Activated B cell treated with CpG ODN at 0.5 μM for 24 hours (primary cell): ENCODE measurements around the gene CRHR2. TPM values are rescaled to one million over a fixed set of nuclear protein-coding genes. Genes with fewer than 3 reads are reported as not detected.

Experiments used
- ATAC-seq: fragments of 200-7000 bp; cut with Tn5 transposase; one replicate; pipeline ENCODE4 v1.10.0; 2021; ENCODE audit warnings: low read depth, mild to moderate bottlenecking, moderate library complexity
- CTCF ChIA-PET: fragments of 350-600 bp; sonication (Branson Sonifier 250); formaldehyde crosslinking; loops from one replicate; lab custom pipeline; 2021; ENCODE audit warnings: antibody characterized with exemption; lab: Charles Lee
- POLR2A ChIA-PET: fragments of 350-600 bp; sonication (Branson Sonifier 250); formaldehyde crosslinking; loops from one replicate; lab custom pipeline; 2021; ENCODE audit warnings: antibody characterized with exemption; lab: Charles Lee
- DNase-seq: peaks from one replicate; pipeline ENCODE4 v3.0.0; 2022
- H3K27ac Mint-ChIP-seq: one replicate; pipeline ENCODE4 v1.8.0; 2020; ENCODE audit warnings: mixed read lengths
- H3K27me3 Mint-ChIP-seq: one replicate; pipeline ENCODE4 v1.8.0; 2021; ENCODE audit warnings: mixed read lengths
- H3K36me3 Mint-ChIP-seq: one replicate; pipeline ENCODE4 v1.8.0; 2021; ENCODE audit warnings: low read depth, mixed read lengths
- H3K4me1 Mint-ChIP-seq: one replicate; pipeline ENCODE4 v1.8.0; 2021; ENCODE audit warnings: mixed read lengths
- H3K4me3 Mint-ChIP-seq: one replicate; pipeline ENCODE4 v1.8.0; 2020; ENCODE audit warnings: mild to moderate bottlenecking, mixed read lengths
- H3K9me3 Mint-ChIP-seq: one replicate; pipeline ENCODE4 v1.8.0; 2020; ENCODE audit warnings: mixed read lengths
- CTCF ChIP-seq: fragments of 200-600 bp; IDR thresholded peaks from one replicate; pipeline ENCODE4 v1.8.0; 2022; ENCODE audit warnings: antibody characterized with exemption, mild to moderate bottlenecking
- intact Hi-C: fragments of 100-400 bp; cut with micrococcal nuclease; formaldehyde crosslinking; loops from one replicate; pipeline ENCODE4 v1.15.1; 2024
- total RNA-seq: library from RNA; stranded (reverse); gene quantifications from 2 replicates; pipeline ENCODE4 v1.2.3, GENCODE V29; 2022

The CRHR2 gene
- total RNA-seq, 1 donor from 2014 or later: not detected

GRCh38 chr7:30697719-30698460, 15.6 kb upstream of the CRHR2 start:
- H3K27ac Mint-ChIP-seq: no peak overlapping the region
- intact Hi-C loops: no loop called here
- no peak for TF ChIP-seq CTCF
- H3K27me3 Mint-ChIP-seq: peaks cover 5% of the 10 kb centered on the region
- H3K9me3 Mint-ChIP-seq: no peaks in the 10 kb centered on the region
- no peak overlapping the region for H3K4me3 Mint-ChIP-seq
- ChIA-PET POLR2A (no interaction called here), CTCF (no interaction called here)
- DNase-seq: no peak
- no peaks in the 10 kb centered on the region for H3K4me1 Mint-ChIP-seq
- H3K36me3 Mint-ChIP-seq: no peaks in the 10 kb centered on the region
- ATAC-seq: no peak

DNA sequence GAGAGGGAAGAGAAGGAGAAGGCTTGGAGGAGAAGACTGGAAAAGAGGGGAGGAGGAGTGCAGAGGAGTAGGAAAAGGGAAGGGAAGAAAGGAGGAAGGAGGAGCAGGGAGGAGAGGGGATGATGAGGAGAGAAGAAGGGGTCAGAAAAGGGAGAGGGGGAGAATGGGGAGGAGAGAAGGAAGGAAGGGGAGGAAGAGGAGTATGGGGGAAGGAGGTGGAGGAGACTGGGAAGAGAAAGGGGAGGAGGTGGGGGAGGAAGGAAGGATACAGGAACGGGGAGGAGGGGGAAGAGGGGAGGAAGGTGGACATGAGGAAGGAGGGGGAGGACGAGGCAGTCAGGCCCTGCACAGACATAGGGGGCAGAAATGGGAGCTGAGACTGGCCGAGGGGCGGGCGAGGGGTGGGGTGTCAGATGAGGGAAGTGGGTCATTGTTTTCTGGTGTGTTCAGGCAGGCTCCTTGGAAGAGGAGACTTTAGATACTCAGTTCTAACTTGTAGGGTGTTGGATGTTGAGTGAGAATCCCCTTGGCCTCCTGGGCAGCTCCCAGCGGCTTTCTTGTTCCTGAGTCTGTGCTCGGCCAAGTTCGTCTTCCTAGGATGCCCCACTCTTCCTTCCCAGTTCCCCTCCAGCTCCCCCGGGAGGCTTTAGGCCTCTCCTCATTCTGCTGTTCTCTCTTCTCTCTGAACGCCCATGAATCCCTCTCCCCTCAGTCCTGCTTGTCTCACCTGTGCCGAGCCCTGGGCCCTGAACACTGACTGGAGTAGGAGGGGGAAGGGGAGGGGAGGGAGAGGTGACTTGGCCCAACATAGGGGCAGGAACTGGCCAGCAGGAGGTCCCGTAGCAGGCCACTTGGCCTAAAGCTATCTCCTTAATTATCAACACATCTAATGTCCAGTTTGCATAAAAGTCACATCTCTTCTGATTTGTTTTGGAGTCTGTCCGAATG, 12.8 kb upstream of the CRHR2 start:
- Mint-ChIP-seq H3K36me3 (no peaks in the 10 kb centered on the region), H3K27ac (no peak overlapping the region), H3K9me3 (no peaks in the 10 kb centered on the region), H3K27me3 (peaks cover 7% of the 10 kb centered on the region), H3K4me3 (no peak overlapping the region), H3K4me1 (no peaks in the 10 kb centered on the region)
- intact Hi-C loops: no loop called here
- TF ChIP-seq CTCF: no peak
- DNase-seq (no peak), ATAC-seq (no peak)
- ChIA-PET POLR2A (no interaction called here), CTCF (no interaction called here)

- intact Hi-C loops: no loop called here
- CTCF ChIA-PET: no interaction called here
- Mint-ChIP-seq H3K27me3 (peaks cover 4% of the 10 kb centered on the region), H3K4me1 (no peaks in the 10 kb centered on the region), H3K4me3 (no peak overlapping the region), H3K27ac (no peak overlapping the region), H3K9me3 (no peaks in the 10 kb centered on the region), H3K36me3 (no peaks in the 10 kb centered on the region)
- POLR2A ChIA-PET: no interaction called here
- TF ChIP-seq CTCF: no peak
- DNase-seq: no peak
- ATAC-seq: no peak
Observed at GRCh38 chr7:30694218-30694745, 12.0 kb upstream of the CRHR2 start.

DNA sequence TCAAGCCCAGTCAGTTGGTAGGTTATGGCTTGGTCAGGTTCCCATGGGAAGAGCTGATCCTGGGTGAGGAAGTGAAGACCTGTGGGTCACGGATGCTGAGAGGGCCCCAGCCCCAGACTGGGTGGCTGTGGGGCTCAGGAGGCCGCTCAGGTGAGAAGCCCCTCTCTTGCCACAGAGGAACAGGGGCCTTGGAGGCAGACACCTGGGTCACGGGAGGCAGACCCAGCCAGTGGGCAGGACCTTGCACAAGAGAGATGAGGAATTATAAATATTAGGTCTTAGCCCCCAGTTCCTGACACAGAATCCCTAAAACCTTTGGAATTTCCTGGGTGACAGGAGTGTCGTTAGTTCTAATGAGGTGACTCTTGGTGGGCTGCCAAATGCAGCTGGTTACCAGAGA, 10.6 kb upstream of the CRHR2 start:
- Mint-ChIP-seq H3K27me3 (peaks cover 4% of the 10 kb centered on the region), H3K36me3 (no peaks in the 10 kb centered on the region), H3K4me1 (no peaks in the 10 kb centered on the region), H3K9me3 (no peaks in the 10 kb centered on the region), H3K4me3 (no peak overlapping the region), H3K27ac (no peak overlapping the region)
- no peak for TF ChIP-seq CTCF
- ATAC-seq (no peak), DNase-seq (no peak)
- POLR2A ChIA-PET: no interaction called here
- CTCF ChIA-PET: interaction anchor here (0.9 kb wide), 1 partner anchor 10 kb away, joined by 3 read pairs; no protein-coding TSS in a partner anchor
- intact Hi-C loops: no loop called here

GRCh38 chr7:30692438-30692837, 10.2 kb upstream of the CRHR2 start:
- no peak for TF ChIP-seq CTCF
- peaks cover 4% of the 10 kb centered on the region for H3K27me3 Mint-ChIP-seq
- H3K9me3 Mint-ChIP-seq: no peaks in the 10 kb centered on the region
- no peak overlapping the region for H3K27ac Mint-ChIP-seq
- CTCF ChIA-PET: interaction anchor here (0.7 to 0.9 kb wide), 2 partner anchors 9 to 20 kb away, joined by 3 read pairs; no protein-coding TSS in a partner anchor
- no peak for DNase-seq
- no peaks in the 10 kb centered on the region for H3K4me1 Mint-ChIP-seq
- POLR2A ChIA-PET: interaction anchor here (0.6 kb wide), 1 partner anchor 430 kb away, joined by 5 read pairs; no protein-coding TSS in a partner anchor
- H3K4me3 Mint-ChIP-seq: no peak overlapping the region
- intact Hi-C loops: no loop called here
- no peak for ATAC-seq
- H3K36me3 Mint-ChIP-seq: no peaks in the 10 kb centered on the region
